ENCODE results near the gene ARG1.

DNA sequence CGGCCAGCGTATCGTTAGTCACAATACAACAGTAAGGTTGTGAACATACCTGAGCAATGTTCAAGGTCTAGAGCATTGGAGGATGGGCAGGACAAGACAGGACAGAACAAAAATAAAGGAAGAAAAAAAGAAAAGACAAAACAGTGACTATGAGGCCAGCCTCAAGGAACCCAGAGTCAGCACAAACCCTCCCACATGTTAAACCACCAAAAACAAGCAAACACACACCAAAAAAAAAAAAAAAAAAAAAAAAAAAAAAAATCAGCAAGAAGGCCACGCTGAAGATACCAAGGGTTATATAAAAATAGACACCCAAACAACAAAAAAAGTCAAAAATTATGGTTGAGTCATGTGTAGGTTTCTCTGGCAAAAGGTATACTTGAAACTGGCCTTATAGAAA, 42.2 kb downstream of the ARG1 start:
- TF ChIP-seq POLR2A (IDR thresholded peaks at IDR 0.05; ENCODE audit: low read depth, low read length) (no peak), RAD21 (IDR thresholded peaks at IDR 0.05; ENCODE audit: low read length) (no peak), CHD1 (IDR thresholded peaks at IDR 0.05; ENCODE audit: low read depth, low read length) (no peak), SMC3 (IDR thresholded peaks at IDR 0.05; ENCODE audit: low read depth, low read length) (no peak)
- TF ChIP-seq, protein P1, sequence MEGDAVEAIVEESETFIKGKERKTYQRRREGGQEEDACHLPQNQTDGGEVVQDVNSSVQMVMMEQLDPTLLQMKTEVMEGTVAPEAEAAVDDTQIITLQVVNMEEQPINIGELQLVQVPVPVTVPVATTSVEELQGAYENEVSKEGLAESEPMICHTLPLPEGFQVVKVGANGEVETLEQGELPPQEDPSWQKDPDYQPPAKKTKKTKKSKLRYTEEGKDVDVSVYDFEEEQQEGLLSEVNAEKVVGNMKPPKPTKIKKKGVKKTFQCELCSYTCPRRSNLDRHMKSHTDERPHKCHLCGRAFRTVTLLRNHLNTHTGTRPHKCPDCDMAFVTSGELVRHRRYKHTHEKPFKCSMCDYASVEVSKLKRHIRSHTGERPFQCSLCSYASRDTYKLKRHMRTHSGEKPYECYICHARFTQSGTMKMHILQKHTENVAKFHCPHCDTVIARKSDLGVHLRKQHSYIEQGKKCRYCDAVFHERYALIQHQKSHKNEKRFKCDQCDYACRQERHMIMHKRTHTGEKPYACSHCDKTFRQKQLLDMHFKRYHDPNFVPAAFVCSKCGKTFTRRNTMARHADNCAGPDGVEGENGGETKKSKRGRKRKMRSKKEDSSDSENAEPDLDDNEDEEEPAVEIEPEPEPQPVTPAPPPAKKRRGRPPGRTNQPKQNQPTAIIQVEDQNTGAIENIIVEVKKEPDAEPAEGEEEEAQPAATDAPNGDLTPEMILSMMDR (conservative IDR thresholded peaks at IDR 0.05; ENCODE audit: low read depth, low read length), result no peak
- TF ChIP-seq, protein P2, sequence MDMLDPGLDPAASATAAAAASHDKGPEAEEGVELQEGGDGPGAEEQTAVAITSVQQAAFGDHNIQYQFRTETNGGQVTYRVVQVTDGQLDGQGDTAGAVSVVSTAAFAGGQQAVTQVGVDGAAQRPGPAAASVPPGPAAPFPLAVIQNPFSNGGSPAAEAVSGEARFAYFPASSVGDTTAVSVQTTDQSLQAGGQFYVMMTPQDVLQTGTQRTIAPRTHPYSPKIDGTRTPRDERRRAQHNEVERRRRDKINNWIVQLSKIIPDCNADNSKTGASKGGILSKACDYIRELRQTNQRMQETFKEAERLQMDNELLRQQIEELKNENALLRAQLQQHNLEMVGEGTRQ (IDR thresholded peaks at IDR 0.05; ENCODE audit: low read depth, low read length), result no peak
